ENCODE data around the gene EPHA1.

- TF ChIP-seq CTCF (IDR thresholded peaks at IDR 0.05) (no peak), POLR2A (IDR thresholded peaks at IDR 0.05) (no peak)
Observed at GRCh38 chr7:143426479-143427142, 18.0 kb upstream of the EPHA1 start.

Data from adrenal gland (tissue), 5 donors.